Osteoblast (primary cell): ENCODE data around the gene MMEL1. TPM values are rescaled to one million over a fixed set of nuclear protein-coding genes. Genes with fewer than 3 reads are reported as not detected.
"Not testable (repeated sequence)": the region's sequence is repeated elsewhere in the genome, so short reads cannot be mapped to it uniquely, and the experiment has no call there.

ENCODE experiments used
- DNase-seq: peaks from one replicate; pipeline ENCODE4 v3.0.0; 2011; ENCODE audit warnings: low spot score, mixed read lengths; ENCODE audit not compliant: insufficient read length; ENCODE audit errors: missing footprints
- H2AFZ ChIP-seq: 2 replicates; pipeline ENCODE4 v1.6.0; 2011; ENCODE audit warnings: mild to moderate bottlenecking, low read length
- H3K27ac ChIP-seq: 2 replicates; pipeline ENCODE4 v1.5.1; 2011; ENCODE audit warnings: mild to moderate bottlenecking, low read depth, low read length, moderate library complexity
- H3K27me3 ChIP-seq: 2 replicates; pipeline ENCODE4 v1.6.0; 2012; ENCODE audit warnings: mild to moderate bottlenecking, control low read depth, inconsistent platforms, low read length, moderate library complexity; ENCODE audit not compliant: insufficient read depth
- H3K36me3 ChIP-seq: 2 replicates; pipeline ENCODE4 v1.5.1; 2011; ENCODE audit warnings: mild to moderate bottlenecking, low read length, control low read depth, moderate library complexity; ENCODE audit not compliant: insufficient read depth
- H3K4me1 ChIP-seq: 2 replicates; pipeline ENCODE4 v1.5.1; 2011; ENCODE audit warnings: mild to moderate bottlenecking, low read length, control low read depth, moderate library complexity; ENCODE audit not compliant: insufficient read depth
- H3K4me2 ChIP-seq: 2 replicates; pipeline ENCODE4 v1.6.0; 2011; ENCODE audit warnings: mild to moderate bottlenecking, low read length; ENCODE audit not compliant: insufficient read depth
- H3K4me3 ChIP-seq: fragments of 200-600 bp; sonication (generic); 3 replicates; pipeline ENCODE4 v1.5.1; 2012; ENCODE audit warnings: mild to moderate bottlenecking, low read length, inconsistent platforms; ENCODE audit not compliant: insufficient read depth
- H3K79me2 ChIP-seq: 2 replicates; pipeline ENCODE4 v1.6.0; 2012; ENCODE audit warnings: mild to moderate bottlenecking, low read length, control low read depth, inconsistent platforms; ENCODE audit not compliant: insufficient read depth
- H3K9me3 ChIP-seq: 2 replicates; pipeline ENCODE4 v1.5.1; 2011; ENCODE audit warnings: low read depth, low read length, control low read depth
- H4K20me1 ChIP-seq: 2 replicates; pipeline ENCODE4 v1.6.0; 2012; ENCODE audit warnings: mild to moderate bottlenecking, low read length, control low read depth; ENCODE audit not compliant: insufficient read depth
- CTCF ChIP-seq: IDR thresholded peaks from 2 replicates; pipeline ENCODE4 v1.5.1; 2011; ENCODE audit warnings: mild to moderate bottlenecking, low read depth, low read length, moderate library complexity; ENCODE audit errors: extremely low read depth
- total RNA-seq: library from RNA; depleted of rRNA; stranded (reverse); fragments of >200 nt; gene quantifications from 2 replicates; pipeline ENCODE4 v1.2.3, GENCODE V29; 2012

Gene MMEL1
- total RNA-seq, 1 donor = under 0.01 TPM

DNA sequence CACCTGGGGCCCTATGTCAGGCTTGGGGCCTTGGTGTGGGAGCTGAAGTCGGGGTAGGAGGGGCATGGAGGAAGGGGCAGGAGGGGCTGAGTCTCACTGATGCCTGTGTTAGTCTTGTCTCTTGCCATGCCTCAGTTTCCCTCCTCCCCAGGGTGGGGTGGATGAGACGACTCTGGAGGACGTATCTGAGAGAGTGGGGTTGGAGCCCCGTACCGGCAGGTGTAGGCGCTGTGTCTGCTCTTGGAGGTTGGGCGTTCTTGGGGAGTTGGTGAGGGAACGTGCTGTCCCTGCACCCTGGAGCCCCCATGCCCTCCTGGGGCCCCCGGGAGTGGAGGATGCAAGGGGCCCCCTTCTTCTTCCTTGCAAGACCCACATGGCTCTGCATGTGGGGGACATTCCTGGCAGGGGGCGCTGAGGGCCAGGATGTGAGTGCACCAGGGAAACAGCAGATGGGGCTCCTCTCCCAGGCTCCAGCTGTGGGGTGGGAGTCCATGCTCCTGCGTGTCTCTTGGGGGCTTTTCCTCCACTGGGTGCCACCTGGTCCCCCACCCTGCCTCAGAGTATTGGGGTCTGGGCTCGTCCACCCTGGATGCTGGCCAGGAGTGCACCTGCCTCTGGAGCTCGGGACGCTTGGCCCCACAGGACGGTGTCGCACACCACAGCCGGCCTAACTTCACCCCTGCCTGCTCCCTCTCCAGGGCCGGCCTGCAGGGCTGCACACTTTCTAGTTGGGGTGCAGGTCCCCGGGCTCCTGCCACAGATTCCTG is 78.0 kb downstream of the MMEL1 start:
- Histone ChIP-seq H3K4me2 (no peak overlapping the region), H3K79me2 (peaks cover 3% of the 10 kb centered on the region), H2AFZ (no peak overlapping the region), H3K36me3 (no peaks in the 10 kb centered on the region), H3K27me3 (no peaks in the 10 kb centered on the region), H3K4me3 (no peak overlapping the region), H4K20me1 (no peaks in the 10 kb centered on the region), H3K27ac (no peak overlapping the region), H3K9me3 (no peaks in the 10 kb centered on the region), H3K4me1 (peaks cover 6% of the 10 kb centered on the region)
- peak; percentile 93 for DNase-seq
- peak; percentile 44 for TF ChIP-seq CTCF

- Histone ChIP-seq H4K20me1 (no peaks in the 10 kb centered on the region), H3K4me2 (no peak overlapping the region), H3K79me2 (peaks cover 3% of the 10 kb centered on the region), H3K27me3 (no peaks in the 10 kb centered on the region), H3K27ac (no peak overlapping the region), H3K4me3 (no peak overlapping the region), H2AFZ (no peak overlapping the region), H3K9me3 (no peaks in the 10 kb centered on the region), H3K4me1 (peaks cover 7% of the 10 kb centered on the region), H3K36me3 (no peaks in the 10 kb centered on the region)
- TF ChIP-seq CTCF = no peak
- DNase-seq = peak; percentile 62
These were observed 78.8 kb downstream of the MMEL1 start for GRCh38 chr1:2553871-2554620.

GRCh38 chr1:2553076-2553475 is 79.7 kb downstream of the MMEL1 start:
- not testable (repeated sequence) for H3K36me3 ChIP-seq, H3K4me2 ChIP-seq, H3K4me3 ChIP-seq, H3K79me2 ChIP-seq, H4K20me1 ChIP-seq, H2AFZ ChIP-seq, H3K27ac ChIP-seq, H3K9me3 ChIP-seq, DNase-seq, H3K27me3 ChIP-seq
- H3K4me1 ChIP-seq = peaks cover 16% of the 10 kb centered on the region

- no peaks in the 10 kb centered on the region for H4K20me1 ChIP-seq
- H2AFZ ChIP-seq = no peak overlapping the region
- H3K36me3 ChIP-seq = no peaks in the 10 kb centered on the region
- H3K27ac ChIP-seq = no peak overlapping the region
- no peak overlapping the region for H3K4me2 ChIP-seq
- no peak for TF ChIP-seq CTCF
- H3K27me3 ChIP-seq = no peaks in the 10 kb centered on the region
- peaks cover 16% of the 10 kb centered on the region for H3K4me1 ChIP-seq
- no peak overlapping the region for H3K4me3 ChIP-seq
- DNase-seq = peak; percentile 50
- H3K9me3 ChIP-seq = no peaks in the 10 kb centered on the region
- H3K79me2 ChIP-seq = peaks cover 3% of the 10 kb centered on the region
These were observed 80.6 kb downstream of the MMEL1 start for GRCh38 chr1:2552189-2552588.

GRCh38 chr1:2551544-2551943 is 81.3 kb downstream of the MMEL1 start:
- not testable (repeated sequence) for H3K27me3 ChIP-seq, H4K20me1 ChIP-seq, H2AFZ ChIP-seq, H3K4me2 ChIP-seq, H3K36me3 ChIP-seq, H3K9me3 ChIP-seq, H3K27ac ChIP-seq, H3K4me3 ChIP-seq, H3K79me2 ChIP-seq
- peak; percentile 36 for DNase-seq
- H3K4me1 ChIP-seq = peaks cover 21% of the 10 kb centered on the region

GRCh38 chr1:2550309-2550861 is 82.4 kb downstream of the MMEL1 start:
- not testable (repeated sequence) for H3K4me2 ChIP-seq, H3K27ac ChIP-seq, H2AFZ ChIP-seq, H3K27me3 ChIP-seq, H3K4me3 ChIP-seq, H3K9me3 ChIP-seq, H3K79me2 ChIP-seq, H4K20me1 ChIP-seq, H3K36me3 ChIP-seq
- H3K4me1 ChIP-seq = peaks cover 14% of the 10 kb centered on the region
- peak; percentile 29 for DNase-seq
